GM12892 (cell line): ENCODE data around the gene MAP1S.
A peak's percentile ranks its signal among the peaks of the same experiment; 100 is the strongest.

Source experiments
- DNase-seq: peaks from one replicate; pipeline ENCODE4 v3.0.0; 2011; ENCODE audit not compliant: insufficient read length
- FAIRE-seq: peaks from 2 replicates; lab custom pipeline; 2011; peaks lifted over from hg19 to GRCh38; lab: Jason Lieb, UNC
- POLR2A ChIP-seq: IDR thresholded peaks from 2 replicates; pipeline ENCODE4 v1.6.1; 2011; ENCODE audit warnings: low read depth, low read length, control low read depth
- POLR2AphosphoS5 ChIP-seq: IDR thresholded peaks from 2 replicates; pipeline ENCODE4 v1.6.1; 2011; ENCODE audit warnings: low read depth, low read length, control low read depth
- TAF1 ChIP-seq: IDR thresholded peaks from 2 replicates; pipeline ENCODE4 v1.6.1; 2011; ENCODE audit warnings: low read depth, mild to moderate bottlenecking, control low read depth, low read length, borderline replicate concordance

MAP1S gene

GRCh38 chr19:17703824-17704463, 15.3 kb upstream of the MAP1S start:
- peak; percentile 77 for FAIRE-seq
- no peak for DNase-seq

DNA sequence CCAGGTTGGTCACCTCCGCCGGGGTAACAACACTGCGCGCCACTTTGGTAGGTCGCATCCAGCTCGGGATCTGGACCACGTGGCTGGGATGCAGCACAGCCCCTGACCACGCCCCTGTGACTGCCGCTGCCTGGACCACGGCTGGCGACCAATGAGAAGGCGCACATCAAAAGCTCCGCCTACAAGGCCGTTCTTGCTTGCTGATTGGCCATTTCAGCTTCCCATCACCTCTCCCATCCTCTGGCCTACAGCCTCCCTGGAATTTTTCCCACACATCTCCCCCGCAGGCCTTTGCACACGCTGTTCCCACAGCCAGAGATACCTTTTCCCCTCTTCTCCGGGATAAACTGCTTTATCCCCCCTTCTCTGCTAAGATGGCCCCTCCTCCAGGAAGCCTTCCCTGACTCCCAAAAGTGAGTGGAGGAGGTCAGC, 12.5 kb upstream of the MAP1S start:
- DNase-seq (no peak), FAIRE-seq (no peak)
- TF ChIP-seq POLR2A = no peak
- no peak for TF ChIP-seq POLR2AphosphoS5
- TF ChIP-seq TAF1 = no peak

More at GRCh38 chr19:17703824-17704463, 15.3 kb upstream of the MAP1S start:
- TF ChIP-seq POLR2A = no peak

DNA sequence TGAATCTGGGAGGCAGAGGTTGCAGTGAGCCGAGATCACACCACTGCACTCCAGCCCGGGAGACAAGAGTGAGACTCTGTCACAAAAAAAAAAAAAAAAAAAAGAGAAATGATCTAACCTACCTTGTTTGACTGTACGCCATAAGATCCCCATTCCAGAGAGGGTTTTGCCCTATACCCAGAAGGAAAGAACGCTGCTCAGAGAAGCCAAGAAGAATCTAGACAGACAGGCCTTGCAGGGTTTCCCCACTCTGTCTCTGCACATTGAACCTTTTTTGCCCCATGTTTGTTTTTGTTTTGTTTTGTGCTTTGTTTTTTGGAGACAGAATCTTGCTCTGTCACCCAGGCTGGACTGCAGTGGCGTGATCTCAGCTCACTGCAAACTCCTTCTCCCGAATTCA, 7.4 kb upstream of the MAP1S start:
- no peak for DNase-seq
- no peak for TF ChIP-seq POLR2AphosphoS5
- no peak for TF ChIP-seq POLR2A
- no peak for TF ChIP-seq TAF1
- no peak for FAIRE-seq

DNA sequence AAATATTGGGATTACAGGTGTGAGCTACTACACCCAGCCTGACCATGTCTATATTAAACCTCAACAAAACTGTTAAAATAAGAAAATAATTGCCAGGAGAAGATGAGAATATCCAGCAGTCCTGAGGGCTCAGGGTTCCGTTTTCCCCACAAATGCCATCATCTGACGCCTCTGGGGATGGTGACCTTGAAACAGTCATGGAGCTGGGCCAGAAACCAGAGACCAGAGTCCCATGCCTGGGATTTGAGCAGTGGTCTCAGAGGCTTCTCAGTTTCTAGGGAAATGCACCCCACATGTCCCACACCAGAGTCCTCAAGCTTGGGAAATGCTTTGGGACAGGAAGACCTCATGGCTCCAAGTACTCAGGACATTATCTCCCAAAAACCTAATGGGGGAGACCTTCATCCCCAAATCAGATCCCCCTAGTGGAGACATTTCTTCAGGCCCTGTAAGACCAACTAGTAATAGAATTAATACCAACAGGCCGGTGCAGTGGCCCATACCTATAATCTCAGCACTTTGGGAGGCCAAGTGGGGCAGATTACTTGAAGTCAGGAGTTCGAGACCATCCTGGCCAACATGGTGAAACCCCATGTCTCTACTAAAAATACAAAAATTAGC, 2.9 kb upstream of the MAP1S start:
- TF ChIP-seq TAF1 = no peak
- no peak for TF ChIP-seq POLR2AphosphoS5
- TF ChIP-seq POLR2A = no peak
- no peak for DNase-seq
- FAIRE-seq = no peak

- FAIRE-seq (no peak), DNase-seq (no peak)
- no peak for TF ChIP-seq POLR2AphosphoS5
- no peak for TF ChIP-seq TAF1
- TF ChIP-seq POLR2A = no peak
Measured at GRCh38 chr19:17718550-17718946, 732 bp upstream of the MAP1S start.

DNA sequence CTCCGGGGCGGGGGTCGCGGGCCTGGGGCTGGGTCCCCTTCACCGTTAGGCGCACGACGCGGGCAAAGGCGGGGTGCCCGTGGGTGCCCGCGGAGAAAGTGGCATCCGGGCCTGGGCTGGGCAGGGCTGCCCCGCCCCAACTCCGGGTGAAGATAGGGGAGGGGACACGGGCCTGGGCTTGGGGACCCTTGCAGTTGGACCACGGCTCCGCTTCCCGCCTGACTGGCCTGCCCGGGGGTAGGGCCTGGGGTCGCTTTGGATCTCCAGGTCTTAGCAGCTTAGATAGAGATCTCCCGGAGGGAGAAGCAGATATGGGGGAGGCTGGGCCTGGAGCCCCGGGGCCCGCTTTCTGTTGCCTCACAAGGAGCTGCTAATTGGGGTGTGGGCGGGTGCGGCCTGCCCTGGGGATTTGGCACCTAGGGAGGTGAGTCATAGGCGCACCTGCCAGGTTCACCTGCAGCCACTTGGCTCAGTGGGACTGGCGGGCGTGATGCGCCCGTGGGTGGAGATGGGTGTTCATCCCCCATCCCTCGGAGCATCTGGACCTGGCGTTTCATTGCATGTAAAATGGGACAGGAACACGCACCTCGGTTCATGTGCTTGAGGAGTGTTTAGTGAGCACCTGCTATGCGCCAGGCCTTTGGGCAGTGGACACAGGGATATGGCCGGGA, 585 bp downstream of the MAP1S start:
- TF ChIP-seq POLR2A (no peak), POLR2AphosphoS5 (no peak), TAF1 (no peak)
- FAIRE-seq (no peak), DNase-seq (no peak)

DNA sequence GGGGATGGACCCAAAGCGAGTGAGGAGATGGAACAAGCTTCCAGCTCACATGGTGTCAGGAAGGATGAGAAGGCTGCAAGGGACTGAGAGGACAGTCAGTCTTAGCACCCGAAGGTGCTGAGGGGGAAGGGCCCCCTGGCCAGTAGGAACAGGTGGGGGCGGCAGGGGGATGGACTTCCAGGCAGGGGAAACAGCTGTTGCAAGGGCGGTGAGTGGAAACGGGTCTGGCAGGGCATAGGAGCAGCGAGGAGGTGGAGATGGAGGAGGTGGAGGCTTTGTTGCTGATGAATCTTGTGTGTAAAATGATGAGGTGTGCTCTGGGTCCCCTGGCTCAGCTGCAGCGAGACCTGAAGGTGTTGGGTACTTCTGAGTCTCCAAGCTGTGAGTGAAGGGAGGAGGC, 1.2 kb downstream of the MAP1S start:
- no peak for DNase-seq
- FAIRE-seq = peak; percentile 51
- TF ChIP-seq TAF1 = no peak

DNA sequence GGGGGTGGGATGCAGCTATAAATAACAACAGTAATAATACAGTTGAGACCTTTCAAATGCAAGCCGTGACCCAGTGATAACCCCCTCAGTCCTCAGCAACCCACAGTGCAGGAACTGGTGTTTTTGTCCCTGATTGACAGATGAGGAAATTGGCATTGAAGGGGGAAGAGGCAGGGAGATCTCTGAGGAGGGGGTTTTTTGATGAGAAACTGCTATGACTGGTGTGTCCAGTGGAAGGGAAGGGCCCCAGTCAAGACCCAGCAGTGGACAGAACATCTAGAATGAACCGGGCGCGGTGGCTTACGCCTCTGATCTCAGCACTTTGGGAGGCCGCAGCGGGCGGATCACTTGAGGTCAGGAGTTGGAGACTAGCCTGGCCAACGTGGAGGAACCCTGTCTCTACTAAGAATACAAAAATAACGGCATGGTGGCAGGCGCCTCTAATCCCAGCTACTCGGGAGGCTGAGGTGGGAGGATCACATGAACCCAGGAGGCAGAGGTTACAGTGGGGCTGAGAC, 1.9 kb downstream of the MAP1S start:
- DNase-seq (no peak), FAIRE-seq (no peak)
- TF ChIP-seq POLR2AphosphoS5 (no peak), TAF1 (no peak), POLR2A (no peak)

GRCh38 chr19:17721821-17722220, 2.5 kb downstream of the MAP1S start:
- TF ChIP-seq TAF1 = no peak
- no peak for TF ChIP-seq POLR2A
- no peak for TF ChIP-seq POLR2AphosphoS5
- FAIRE-seq (peak; percentile 62), DNase-seq (no peak)

- FAIRE-seq = no peak
- DNase-seq = no peak
- no peak for TF ChIP-seq TAF1
- no peak for TF ChIP-seq POLR2AphosphoS5
- no peak for TF ChIP-seq POLR2A
Measured at GRCh38 chr19:17722655-17723240, 3.5 kb downstream of the MAP1S start.

DNA sequence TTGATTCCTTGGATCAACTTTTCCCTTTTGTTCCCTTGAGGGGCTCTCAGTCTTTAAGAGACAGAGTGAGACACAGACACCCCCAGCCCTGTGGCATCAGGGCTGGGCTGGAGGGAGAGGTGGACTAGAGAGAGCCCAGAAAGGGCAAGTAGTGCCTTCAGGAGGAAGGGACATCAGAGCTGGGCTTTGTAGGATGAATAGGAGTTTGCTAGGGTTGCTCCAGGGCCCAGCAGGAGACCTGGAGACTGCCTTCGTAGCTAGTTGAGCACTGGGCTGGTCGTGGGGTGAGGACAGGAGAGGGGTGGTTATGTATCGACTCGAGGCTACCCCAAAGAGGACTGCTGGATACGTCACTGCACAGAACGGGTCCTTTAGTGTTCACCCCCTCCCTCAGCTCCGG, 5.4 kb downstream of the MAP1S start:
- FAIRE-seq = no peak
- no peak for DNase-seq
- TF ChIP-seq TAF1 (no peak), POLR2A (no peak), POLR2AphosphoS5 (no peak)
